GM12878 (cell line): ENCODE results near the gene SEC22C. TPM values are rescaled to one million over a fixed set of nuclear protein-coding genes. Genes with fewer than 3 reads are reported as not detected.

Source experiments
- ATAC-seq: fragments of 200-7000 bp; cut with Tn5 transposase; 3 replicates; pipeline ENCODE4 v1.9.1; 2020; ENCODE audit warnings: mild to moderate bottlenecking, moderate library complexity
- BruUV-seq: library from RNA; stranded (reverse); fragments of 400-500 nt; replicated peaks from 2 replicates; lab custom pipeline; 2021; lab: Mats Ljungman, UMichigan
- CTCF ChIA-PET: fragments of 300-600 bp; sonication (Branson Sonifier 250); formaldehyde crosslinking; extraction: SDS; loops from one replicate; lab custom pipeline; 2021; ENCODE audit warnings: inconsistent platforms; lab: Yijun Ruan, JAX
- POLR2A ChIA-PET: fragments of 350-600 bp; formaldehyde crosslinking; extraction: SDS; loops from one replicate; lab custom pipeline; 2021; ENCODE audit warnings: inconsistent platforms; lab: Charles Lee
- RAD21 ChIA-PET: fragments of 300-600 bp; sonication (Branson Sonifier 250); formaldehyde crosslinking; loops from one replicate; lab custom pipeline; 2023; ENCODE audit warnings: antibody characterized with exemption; ENCODE audit not compliant: unreplicated experiment; lab: Charles Lee
- SMC1A ChIA-PET: fragments of 300-600 bp; sonication (Branson Sonifier 250); formaldehyde crosslinking; loops from one replicate; lab custom pipeline; 2023; ENCODE audit not compliant: unreplicated experiment, uncharacterized antibody; lab: Charles Lee
- DNase-seq: peaks from one replicate; pipeline ENCODE4 v3.0.0-alpha.2; 2011; ENCODE audit warnings: low read depth, low spot score
- FAIRE-seq: peaks from 3 replicates; lab custom pipeline; 2011; peaks lifted over from hg19 to GRCh38; lab: Jason Lieb, UNC
- H2AFZ ChIP-seq: 2 replicates; pipeline ENCODE4 v1.6.0; 2011; ENCODE audit warnings: low read depth, low read length, control low read depth; ENCODE audit not compliant: control insufficient read depth
- H3K27ac ChIP-seq: 2 replicates; pipeline ENCODE4 v1.5.1; 2011; ENCODE audit warnings: control low read depth; ENCODE audit not compliant: control insufficient read depth, insufficient read depth
- H3K27me3 ChIP-seq, 2 experiments: replicated peaks in 1 of 2; 2 replicates each; pipeline versions ENCODE4 v1.6.0 to v1.6.1; 2011; ENCODE audit warnings: low read length in 1 of 2; ENCODE audit not compliant: control insufficient read depth in 2 of 2, insufficient read depth in 2 of 2
- H3K36me3 ChIP-seq, 2 experiments: 2 replicates each; pipeline ENCODE4 v1.5.1; 2011; ENCODE audit warnings: low read length in 1 of 2; ENCODE audit not compliant: control insufficient read depth in 2 of 2, insufficient read depth in 2 of 2
- H3K4me1 ChIP-seq: 2 replicates; pipeline ENCODE4 v1.6.1; 2011; ENCODE audit warnings: mild to moderate bottlenecking, low read length, moderate library complexity, mixed read lengths; ENCODE audit not compliant: control insufficient read depth, insufficient read depth
- H3K4me2 ChIP-seq: 2 replicates; pipeline ENCODE4 v1.6.0; 2011; ENCODE audit warnings: control low read depth; ENCODE audit not compliant: control insufficient read depth, insufficient read depth
- H3K4me3 ChIP-seq: fragments of 200-600 bp; sonication (generic); 2 replicates; pipeline ENCODE4 v1.5.1; 2016
- H3K79me2 ChIP-seq: 2 replicates; pipeline ENCODE4 v1.6.0; 2011; ENCODE audit warnings: low read length; ENCODE audit not compliant: control insufficient read depth, insufficient read depth
- H3K9ac ChIP-seq: 2 replicates; pipeline ENCODE4 v1.8.0; 2011; ENCODE audit warnings: low read length, control low read depth, mixed read lengths; ENCODE audit not compliant: control insufficient read depth, insufficient read depth
- H3K9me3 ChIP-seq: replicated peaks from 3 replicates; pipeline ENCODE4 v1.5.1; 2011; ENCODE audit warnings: mild to moderate bottlenecking, low read length; ENCODE audit not compliant: control insufficient read depth, insufficient read depth
- H4K20me1 ChIP-seq: 2 replicates; pipeline ENCODE4 v1.6.0; 2011; ENCODE audit not compliant: control insufficient read depth, insufficient read depth
- CTCF ChIP-seq, 3 experiments: IDR thresholded peaks in 2 of 3; conservative IDR thresholded peaks in 1 of 3; 2 replicates each; pipeline ENCODE4 v1.5.1; 2011; ENCODE audit warnings: low read depth in 3 of 3, low read length in 3 of 3, mild to moderate bottlenecking in 3 of 3, control low read depth in 2 of 3, moderate library complexity in 2 of 3, inconsistent platforms in 1 of 3, mixed read lengths in 1 of 3; ENCODE audit not compliant: control insufficient read depth in 2 of 3, insufficient read depth in 1 of 3; ENCODE audit errors: extremely low read depth in 1 of 3
- DPF2 ChIP-seq: fragments of 450-650 bp; IDR thresholded peaks from 2 replicates; pipeline ENCODE4 v1.6.1; 2017; ENCODE audit warnings: mild to moderate bottlenecking
- E4F1 ChIP-seq: fragments of 450-650 bp; IDR thresholded peaks from 2 replicates; pipeline ENCODE4 v1.6.1; 2018; ENCODE audit warnings: borderline replicate concordance, mild to moderate bottlenecking; ENCODE audit not compliant: partially characterized antibody
- EZH2 ChIP-seq: IDR thresholded peaks from 2 replicates; pipeline ENCODE4 v1.6.1; 2012; ENCODE audit warnings: low read depth, mild to moderate bottlenecking, control low read depth, inconsistent platforms, low read length, borderline replicate concordance; ENCODE audit not compliant: control insufficient read depth
- NFXL1 ChIP-seq: fragments of 450-650 bp; IDR thresholded peaks from 2 replicates; pipeline ENCODE4 v1.6.1; 2017; ENCODE audit warnings: antibody characterized with exemption, mild to moderate bottlenecking, borderline replicate concordance
- NR2C2 ChIP-seq: IDR thresholded peaks from 2 replicates; pipeline ENCODE4 v1.6.1; 2011; ENCODE audit warnings: borderline replicate concordance, low read depth; ENCODE audit not compliant: control insufficient read depth, insufficient read length
- RAD21 ChIP-seq: IDR thresholded peaks from 2 replicates; pipeline ENCODE4 v1.6.1; 2011; ENCODE audit warnings: mild to moderate bottlenecking, low read depth, low read length, moderate library complexity; ENCODE audit not compliant: insufficient read depth
- SKIL ChIP-seq: fragments of 450-650 bp; IDR thresholded peaks from 2 replicates; pipeline ENCODE4 v1.6.1; 2017; ENCODE audit warnings: mild to moderate bottlenecking, low read depth, inconsistent platforms; ENCODE audit not compliant: poor library complexity, severe bottlenecking
- SMAD1 ChIP-seq: fragments of 450-650 bp; IDR thresholded peaks from 2 replicates; pipeline ENCODE4 v1.6.1; 2018; ENCODE audit warnings: mild to moderate bottlenecking, low read depth; ENCODE audit not compliant: partially characterized antibody
- SMC3 ChIP-seq: IDR thresholded peaks from 2 replicates; pipeline ENCODE4 v1.6.1; 2011; ENCODE audit warnings: low read length, improper control_type of control experiment, borderline replicate concordance
- YY1 ChIP-seq: IDR thresholded peaks from 2 replicates; pipeline ENCODE4 v1.6.1; 2011; ENCODE audit warnings: low read depth, mild to moderate bottlenecking, low read length
- WGBS: methylation state at CpG from one replicate; pipeline ENCODE4 v1.1.6; 2016; ENCODE audit warnings: low lambda C conversion rate; ENCODE audit not compliant: insufficient replicate concordance, insufficient coverage; ENCODE audit errors: missing lambda C conversion rate; 5-methylcytosine and 5-hydroxymethylcytosine counted together
- in situ Hi-C: fragments of 300-500 bp; cut with MboI; formaldehyde crosslinking; loops from 9 replicates; pipeline ENCODE4 v1.14.3; 2018; ENCODE audit warnings: mixed read lengths
- intact Hi-C: fragments of 100-400 bp; cut with micrococcal nuclease; formaldehyde crosslinking; loops from one replicate; pipeline ENCODE4 v1.14.2; 2022; ENCODE audit not compliant: unreplicated experiment
- polyA plus RNA-seq, 11 experiments: library from polyadenylated mRNA; depleted of rRNA in 4 of 11; unstranded in 6 of 11; stranded (reverse) in 5 of 11; fragments of >200 nt; fragmentation: Nextera tagmentation in 4 of 11; fragmentation: Illumina TruSeq in 1 of 11; extraction: Ambion mirVana in 4 of 11; extraction: Trizol in 1 of 11; gene quantifications; 1 replicate in 1 of 11; 2 replicates in 10 of 11; pipeline versions ENCODE4 v1.2.1 to v1.2.3, GENCODE V29; 2011 to 2016; ENCODE audit warnings: inconsistent platforms in 2 of 11, missing spikeins in 2 of 11, low read depth in 1 of 11
- total RNA-seq, 4 experiments: library from RNA; depleted of rRNA in 3 of 4; stranded (reverse); fragments of >200 nt in 3 of 4; fragmentation: Illumina TruSeq in 1 of 4; extraction: Trizol in 1 of 4; gene quantifications; 2 replicates each; pipeline versions ENCODE4 v1.2.1 to v1.2.3, GENCODE V29; 2013 to 2021

SEC22C gene
- total and polyA plus RNA-seq, 10 of the 15 experiments (the other 5 are each of a cell fraction or from before 2014, with no cell fraction given), result 15.6 to 47.0 (median 39.1) TPM

DNA sequence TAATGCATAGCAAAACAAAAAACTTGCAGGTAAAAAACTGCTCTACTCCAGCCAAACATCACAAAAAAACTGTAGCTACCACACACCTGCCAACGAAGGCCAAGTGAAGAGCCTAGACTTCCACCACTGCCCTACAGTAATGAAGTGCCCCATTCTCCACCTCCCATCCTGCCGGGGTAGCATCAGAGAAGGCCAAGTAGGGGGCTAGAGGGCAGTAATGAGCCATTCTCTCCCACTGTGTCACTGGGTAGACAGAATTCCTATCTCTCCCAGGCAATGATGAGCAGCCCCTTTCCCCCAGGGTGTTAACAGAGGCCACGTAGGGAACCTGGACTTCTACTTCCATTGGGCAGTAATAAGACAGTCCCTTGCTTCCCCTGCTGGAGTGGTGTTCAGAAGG is 9.5 kb downstream of the SEC22C start:
- Histone ChIP-seq H2AFZ (no peak overlapping the region), H3K4me3 (no peak overlapping the region), H3K27ac (no peak overlapping the region), H3K4me2 (no peak overlapping the region), H3K27me3 (no peaks in the 10 kb centered on the region), H3K9me3 (peaks cover 11% of the 10 kb centered on the region), H3K36me3 (peaks cover 0 to 12% of the 10 kb centered on the region in 2 experiments), H3K79me2 (peaks cover 3% of the 10 kb centered on the region; the same call in 1 of the 2 replicates), H3K9ac (no peak overlapping the region), H4K20me1 (no peaks in the 10 kb centered on the region), H3K4me1 (no peaks in the 10 kb centered on the region)
- TF ChIP-seq SMC3 (peak; percentile 49; the same call in 1 of the 2 replicates), SMAD1 (no peak), RAD21 (peak; percentile 57), EZH2 (no peak), YY1 (0 out of 2 replicates have a peak, but pooled peaks have one; percentile 29), NR2C2 (no peak), NFXL1 (no peak), DPF2 (no peak), SKIL (no peak), E4F1 (no peak), CTCF (IDR thresholded peaks at IDR 0.05 in 2 of 3, conservative IDR thresholded peaks at IDR 0.05 in 1 of 3; ENCODE audit: control insufficient read depth in 2 of 3, extremely low read depth in 1 of 3, insufficient read depth in 1 of 3, low read depth in 3 of 3, low read length in 3 of 3) (peak; percentile 62 to 72 (median 69))
- ChIA-PET POLR2A (no interaction called here), RAD21 (interaction anchor here (1.7 kb wide), 1 partner anchor 65 kb away, joined by 5 read pairs; no protein-coding TSS in a partner anchor), CTCF (interaction anchor here (0.7 to 2.8 kb wide), 14 partner anchors 8 to 1826 kb away, joined by 3 to 16 read pairs (median 4); partner anchors contain the start of gene SEC22C), SMC1A (interaction anchor here (1.1 to 2.1 kb wide), 5 partner anchors 9 to 172 kb away, joined by 3 to 11 read pairs (median 4); no protein-coding TSS in a partner anchor)
- WGBS, result 20% methylated on average over 3 of the region's 3 CpGs
- intact Hi-C loops (loop anchor here (5.0 kb wide), 1 partner anchor 170 kb away; no protein-coding TSS in a partner anchor), in situ Hi-C loops (loop anchor here (10.0 kb wide), 1 partner anchor 173 kb away; no protein-coding TSS in a partner anchor)
- DNase-seq (no peak), ATAC-seq (peak; percentile 96), FAIRE-seq (peak; percentile 84)
- no TSS peak for BruUV-seq
